GM19351 (cell line): ENCODE results near the gene ITPK1.
A peak's percentile ranks its signal among the peaks of the same experiment; 100 is the strongest.
"Not testable (repeated sequence)": the region's sequence is repeated elsewhere in the genome, so short reads cannot be mapped to it uniquely, and the experiment has no call there.

ENCODE experiments used
- ATAC-seq: cut with Tn5 transposase; IDR thresholded peaks from one replicate; pipeline ENCODE4 v1.9.1; 2021; ENCODE audit warnings: mild to moderate bottlenecking, moderate library complexity; ENCODE audit not compliant: unreplicated experiment

Gene ITPK1

DNA sequence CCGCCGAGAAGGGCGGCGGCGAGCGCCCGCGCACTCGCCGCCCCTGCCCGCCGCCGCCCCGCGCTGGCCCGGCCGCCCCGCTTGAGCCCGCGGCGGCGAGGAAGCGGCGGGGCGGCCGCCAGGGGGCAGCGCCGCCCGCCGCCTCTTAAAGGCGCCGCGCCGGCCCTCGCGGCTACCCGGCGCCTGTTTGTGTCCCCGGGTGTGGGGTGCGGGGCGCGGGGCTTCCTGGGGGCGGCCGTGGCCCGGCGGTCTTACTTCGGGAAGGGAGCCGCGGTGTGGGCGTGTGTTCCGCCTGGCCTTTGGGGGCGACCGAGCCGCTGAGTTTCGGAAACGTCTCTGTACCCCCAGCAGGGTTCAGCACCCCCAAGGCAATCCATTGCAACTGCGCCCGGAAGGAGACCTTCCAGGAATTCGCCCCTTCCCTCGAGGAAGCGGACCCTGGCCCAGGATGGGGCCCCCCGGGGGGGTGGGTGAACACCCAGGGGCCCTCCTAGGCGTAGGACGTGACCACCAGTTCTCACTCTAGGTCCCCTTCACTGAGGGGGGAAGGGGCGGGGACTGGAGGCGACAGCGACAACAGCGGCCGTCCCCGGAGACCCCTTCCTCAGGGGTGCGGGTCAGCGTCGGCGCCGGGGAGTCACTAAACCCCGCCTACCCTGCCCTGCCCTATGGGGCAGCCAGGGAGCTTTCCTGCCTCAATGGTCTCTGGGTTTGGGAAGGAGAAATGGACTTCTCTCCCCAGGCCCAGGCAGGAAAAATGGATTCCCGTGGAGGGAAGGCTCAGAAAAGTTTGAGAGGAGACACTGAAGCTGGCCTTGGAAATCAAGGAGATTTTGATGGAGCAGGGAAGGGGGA, at the start of gene ITPK1:
Gene ITPK1, minus strand, starts transcription at position 105 of the 855 bp plus-strand sequence. CDS start 762 bp downstream, outside the sequence.
- ATAC-seq: peak; percentile 47

DNA sequence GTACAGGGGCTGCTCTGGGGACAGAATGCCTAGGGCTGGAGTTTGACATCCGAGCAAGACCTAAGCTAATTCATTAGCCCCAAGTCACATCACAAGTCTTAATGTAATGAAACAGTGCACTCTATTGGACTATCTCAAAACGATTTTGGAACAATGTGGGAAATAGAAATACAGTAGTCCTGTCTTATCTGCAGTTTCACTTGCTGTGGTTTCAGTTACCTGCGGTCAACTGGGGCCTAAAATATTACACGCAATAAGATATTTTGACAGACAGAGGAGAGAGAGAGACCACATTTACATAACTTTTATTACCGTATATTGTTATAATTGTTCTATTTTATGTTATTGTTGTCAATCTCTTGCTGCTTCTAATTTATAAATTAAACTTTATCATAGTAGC, 47.8 kb upstream of the ITPK1 start:
- ATAC-seq: no peak

DNA sequence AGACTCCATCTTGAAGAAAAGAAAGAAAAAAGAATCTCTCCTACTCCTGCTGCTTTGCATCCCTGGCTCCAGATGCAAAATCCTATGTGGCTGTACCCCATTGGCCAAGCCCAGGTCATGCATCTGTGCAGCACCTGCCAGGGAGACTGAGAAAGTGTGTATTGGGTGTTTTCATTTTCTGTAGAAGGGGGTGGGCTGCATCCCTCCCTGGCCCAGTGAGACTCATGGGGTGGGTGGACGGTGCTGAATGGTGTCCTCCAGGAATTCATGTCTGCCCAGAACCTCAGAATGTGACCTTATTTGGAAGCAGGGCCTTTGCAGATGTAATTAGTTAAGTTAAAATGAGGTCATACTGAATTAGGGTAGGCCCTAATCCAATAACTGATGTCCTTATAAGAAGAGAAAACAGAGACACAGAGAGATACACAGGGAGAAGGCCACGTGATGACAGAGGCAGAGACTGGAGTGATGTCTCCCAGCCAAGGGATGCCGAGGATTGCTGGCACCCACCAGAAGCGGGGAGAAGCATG, 45.8 kb upstream of the ITPK1 start:
- ATAC-seq: no peak

DNA sequence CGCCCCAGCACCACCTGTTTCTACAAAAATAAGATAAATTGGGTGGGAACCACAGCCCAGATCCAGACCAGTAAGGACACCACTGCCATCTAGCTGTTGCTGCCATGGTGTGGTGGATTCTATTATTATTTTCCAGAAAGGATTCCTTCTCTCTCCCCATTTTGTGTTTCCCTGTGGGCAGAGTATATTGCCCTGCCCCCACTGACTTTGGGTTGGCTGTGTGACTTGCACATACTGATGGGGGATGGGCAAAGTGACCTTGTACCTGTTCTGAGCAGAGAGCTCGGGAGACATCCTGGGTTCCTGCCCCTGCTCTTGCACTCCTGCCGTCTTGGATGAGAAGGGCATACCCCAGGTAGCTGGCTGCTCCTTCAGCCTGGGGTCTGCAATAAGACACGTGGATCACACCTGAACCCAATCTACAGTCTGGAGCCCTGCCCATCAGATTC, 44.7 kb upstream of the ITPK1 start:
- ATAC-seq: no peak

DNA sequence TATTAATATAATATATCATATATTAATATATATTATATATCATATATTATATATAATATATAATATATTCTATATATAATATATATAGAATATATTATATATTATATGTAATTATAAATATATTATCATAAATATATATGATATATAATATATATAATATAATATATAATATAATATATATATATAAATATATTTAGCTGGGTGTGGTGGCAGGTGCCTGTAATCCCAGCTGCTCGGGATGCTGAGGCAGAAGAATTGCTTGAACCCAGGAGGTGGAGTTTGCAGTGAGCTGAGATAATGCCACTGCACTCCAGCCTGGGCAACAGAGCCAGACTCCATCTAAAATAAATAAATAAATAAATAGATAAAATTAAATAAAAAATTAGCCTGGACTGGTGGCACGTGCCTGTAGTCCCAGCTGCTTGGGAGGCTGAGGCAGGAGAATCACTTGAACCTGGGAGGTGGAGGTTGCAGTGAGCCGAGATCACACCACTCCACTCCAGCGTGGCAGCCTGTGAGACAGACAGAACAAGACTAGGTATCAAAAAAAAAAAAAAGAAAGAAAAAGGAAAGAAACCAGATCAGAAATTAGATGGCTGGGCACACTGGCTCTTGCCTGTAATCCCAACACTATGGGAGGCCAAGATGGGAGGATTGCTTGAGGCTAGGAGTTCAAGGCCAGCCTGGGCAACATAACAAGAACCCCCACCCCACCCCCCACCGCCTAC, 44.1 kb upstream of the ITPK1 start:
- ATAC-seq: not testable (repeated sequence)

DNA sequence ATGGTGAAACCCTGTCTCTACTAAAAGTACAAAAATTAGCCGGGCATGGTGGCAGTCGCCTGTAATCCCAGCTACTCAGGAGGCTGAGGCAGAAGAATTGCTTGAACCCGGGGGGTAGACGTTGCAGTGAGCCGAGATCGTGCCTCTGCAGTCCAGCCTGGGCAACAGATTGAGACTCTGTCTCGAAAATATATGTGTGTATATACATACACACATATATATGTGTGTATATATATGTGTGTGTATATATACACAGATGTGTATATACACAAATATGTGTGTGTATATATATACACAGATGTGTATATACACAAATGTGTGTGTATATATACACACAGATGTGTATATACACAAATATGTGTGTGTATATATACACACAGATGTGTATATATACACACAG, 42.6 kb upstream of the ITPK1 start:
- not testable (repeated sequence) for ATAC-seq

DNA sequence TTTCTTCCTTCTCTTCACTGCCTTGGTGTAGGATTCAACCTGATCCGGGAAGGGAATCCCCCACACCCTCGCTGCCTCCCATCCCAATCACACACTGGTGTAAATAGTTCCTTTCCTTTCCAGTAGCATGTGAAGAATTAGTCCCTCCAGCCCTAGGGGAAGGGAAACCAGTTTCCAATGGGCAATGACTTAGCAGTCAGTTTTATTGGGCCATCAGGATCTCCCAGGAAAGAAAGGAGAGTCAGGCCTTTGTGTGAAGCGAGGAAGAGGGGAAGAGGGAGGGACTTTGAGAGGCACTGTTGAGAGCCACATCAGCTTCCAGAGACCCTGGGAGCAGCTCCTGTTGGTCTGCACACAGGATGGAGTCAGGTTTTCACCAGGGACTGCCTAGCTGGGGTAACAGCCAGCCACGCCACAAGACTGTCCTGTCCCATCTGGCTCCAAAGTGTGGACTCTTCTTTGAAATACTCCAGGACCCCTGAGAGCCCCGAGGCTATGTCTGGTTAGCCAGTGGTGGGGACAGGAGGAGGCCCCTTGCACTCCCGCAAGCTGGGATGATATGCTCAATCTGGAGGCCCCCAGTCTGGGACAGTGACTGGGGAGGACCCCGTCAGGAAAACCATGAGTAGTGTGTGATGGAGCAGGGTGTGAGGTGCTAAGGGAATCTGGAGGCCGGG, 41.1 kb upstream of the ITPK1 start:
- no peak for ATAC-seq

DNA sequence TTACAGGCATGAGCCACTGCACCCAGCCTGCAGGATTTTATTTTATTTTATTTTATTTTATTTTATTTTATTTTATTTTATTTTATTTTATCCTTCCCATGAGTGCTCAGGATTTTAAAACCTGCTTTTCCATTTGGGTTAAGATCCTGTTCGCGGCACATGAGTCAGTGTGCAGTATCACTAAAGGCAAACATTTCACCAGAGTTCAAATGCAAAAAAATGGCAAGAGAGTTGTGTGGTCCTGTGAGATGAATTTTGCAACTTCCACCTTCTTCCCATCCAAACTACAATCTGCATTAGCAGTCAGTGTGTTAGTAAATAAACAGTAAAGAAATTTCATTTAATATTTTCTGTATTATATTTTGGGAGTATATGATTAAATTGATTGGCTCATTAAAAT, 39.9 kb upstream of the ITPK1 start:
- ATAC-seq: no peak

DNA sequence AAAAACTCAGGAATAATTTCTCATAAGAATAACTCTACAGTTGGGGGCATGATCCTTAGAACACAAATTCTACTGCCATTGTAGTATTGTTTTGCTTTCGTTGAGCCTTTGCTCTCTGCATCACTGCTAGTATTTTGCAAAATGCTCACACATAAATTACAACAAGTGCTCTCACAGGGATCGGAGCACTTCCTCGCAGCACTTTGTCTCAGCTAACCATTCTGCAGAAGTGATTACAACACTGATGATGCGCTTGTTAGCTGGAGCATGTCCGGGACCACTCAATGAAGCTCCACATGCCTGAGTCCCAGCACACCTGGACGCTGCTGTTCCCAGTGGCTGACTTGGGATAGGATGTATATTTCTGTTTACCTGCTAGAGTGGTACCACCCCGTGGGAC, 37.4 kb upstream of the ITPK1 start:
- ATAC-seq: no peak

DNA sequence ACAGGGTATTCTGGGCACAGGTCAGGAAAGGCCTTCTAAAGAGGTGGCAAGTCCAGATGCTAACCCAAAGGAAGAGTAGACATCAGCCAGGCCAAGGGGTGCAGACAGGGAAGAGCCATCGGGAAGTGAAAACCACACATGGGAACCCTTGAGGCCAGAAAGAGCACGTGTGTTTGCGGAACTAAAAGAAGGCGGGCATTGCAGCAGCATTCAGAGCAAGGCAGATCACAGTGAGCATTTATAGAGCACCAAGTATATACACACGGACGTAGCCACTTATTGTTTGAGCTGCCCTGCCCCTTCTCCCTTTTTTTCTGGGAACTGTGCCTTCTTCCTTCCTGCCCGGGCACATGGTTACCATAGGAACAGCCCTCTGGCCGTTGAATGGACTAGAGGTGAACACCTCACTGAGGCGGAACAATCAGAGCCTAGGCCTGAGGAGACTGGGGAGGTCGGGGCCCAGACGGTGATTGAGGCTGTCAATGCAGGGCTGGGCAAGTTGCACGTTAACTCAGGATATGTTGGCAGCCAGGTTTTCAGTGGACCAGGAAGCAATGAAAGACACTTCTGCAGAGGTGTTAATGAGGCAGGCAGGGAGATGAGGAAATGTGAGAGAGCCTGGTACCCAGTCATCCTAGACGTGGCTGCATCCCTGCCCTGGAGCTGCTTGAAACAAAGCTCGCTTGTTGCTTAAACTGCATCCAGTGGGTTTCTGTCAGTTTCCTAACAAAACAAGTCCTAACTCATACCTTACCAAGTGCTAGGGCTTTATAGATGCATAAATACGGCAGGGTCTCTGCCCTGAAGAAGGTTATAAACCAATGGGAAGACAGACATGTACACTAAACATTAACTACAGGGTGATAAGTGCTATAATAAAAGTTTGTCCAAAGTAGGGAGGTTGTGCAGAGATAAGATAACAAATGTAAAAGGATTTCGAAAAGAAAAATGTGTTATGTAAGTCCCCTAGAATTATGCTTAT, 34.8 kb upstream of the ITPK1 start:
- no peak for ATAC-seq

DNA sequence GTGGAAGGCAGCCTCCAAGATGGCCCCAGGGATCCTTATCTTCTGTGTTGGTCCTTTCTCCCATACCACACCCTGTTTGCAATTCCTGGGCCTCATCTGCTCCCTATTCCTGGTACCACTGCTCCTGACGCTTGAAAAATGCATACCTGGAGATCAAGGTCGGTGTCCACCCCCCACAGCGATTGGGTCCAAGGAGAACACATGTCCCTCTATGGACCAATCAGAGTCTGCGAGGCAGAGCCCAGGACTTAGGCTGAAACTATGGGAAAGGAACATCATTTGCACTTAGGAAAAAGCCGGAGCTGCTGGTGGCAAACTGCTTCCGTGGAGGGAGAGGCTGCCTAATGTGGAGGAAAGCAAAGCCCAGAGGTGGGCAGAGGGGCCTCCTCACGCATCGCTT, 33.3 kb upstream of the ITPK1 start:
- no peak for ATAC-seq

DNA sequence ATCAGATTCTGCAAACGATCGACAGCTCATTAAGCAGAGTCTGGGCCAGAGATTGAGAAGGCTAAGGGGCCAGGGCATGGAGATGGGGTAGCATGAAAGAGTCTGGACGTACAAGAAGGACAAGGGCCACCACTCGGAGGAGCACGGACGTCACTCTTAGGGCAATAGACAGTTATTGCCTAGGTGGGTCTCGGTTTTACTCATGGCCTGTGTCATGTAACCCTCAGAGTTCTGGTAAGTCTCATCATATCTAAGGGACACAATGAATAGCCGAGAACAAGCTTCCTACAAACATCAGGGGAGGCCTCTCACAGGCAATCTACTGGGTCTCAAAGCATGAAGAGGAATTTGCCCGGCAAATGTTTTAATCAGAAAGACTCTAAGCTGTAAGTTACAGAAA, 30.4 kb upstream of the ITPK1 start:
- ATAC-seq: peak; percentile 87

DNA sequence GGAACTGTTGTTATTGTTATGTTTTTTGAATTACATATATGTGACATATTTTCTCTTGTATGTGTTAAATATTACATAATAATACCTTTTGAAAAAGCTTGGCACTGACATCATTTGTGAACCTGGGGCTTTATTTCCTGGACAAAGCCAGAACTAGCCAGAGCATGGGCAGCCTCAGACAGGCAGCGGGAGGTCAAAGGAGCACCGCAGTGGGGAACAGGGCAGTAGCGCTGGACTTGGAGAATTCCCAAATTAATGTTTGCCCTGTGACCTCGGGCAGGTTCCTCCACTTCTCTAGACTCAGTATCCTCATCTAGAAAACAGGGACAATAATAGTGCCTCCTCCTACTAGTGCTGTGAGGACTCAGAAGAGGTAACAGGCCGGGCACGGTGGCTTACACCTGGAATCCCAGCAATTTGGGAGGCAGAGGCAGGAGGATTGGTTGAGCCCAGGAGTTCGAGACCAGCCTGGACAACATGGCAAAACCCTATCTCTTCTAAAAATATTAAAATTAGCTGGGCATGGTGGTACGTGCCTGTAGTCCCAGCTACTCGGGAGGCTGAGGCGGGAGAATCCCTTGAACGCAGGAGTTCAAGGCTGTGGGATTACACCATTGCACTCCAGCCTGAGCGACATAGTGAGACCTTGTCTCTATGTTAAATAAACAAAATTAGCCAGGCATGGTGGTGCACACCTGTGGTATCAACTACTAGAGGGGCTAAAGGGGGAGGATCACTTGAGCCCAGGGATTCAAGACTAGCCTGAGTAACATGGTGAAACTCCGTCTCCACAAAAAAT, 27.3 kb upstream of the ITPK1 start:
- no peak for ATAC-seq

DNA sequence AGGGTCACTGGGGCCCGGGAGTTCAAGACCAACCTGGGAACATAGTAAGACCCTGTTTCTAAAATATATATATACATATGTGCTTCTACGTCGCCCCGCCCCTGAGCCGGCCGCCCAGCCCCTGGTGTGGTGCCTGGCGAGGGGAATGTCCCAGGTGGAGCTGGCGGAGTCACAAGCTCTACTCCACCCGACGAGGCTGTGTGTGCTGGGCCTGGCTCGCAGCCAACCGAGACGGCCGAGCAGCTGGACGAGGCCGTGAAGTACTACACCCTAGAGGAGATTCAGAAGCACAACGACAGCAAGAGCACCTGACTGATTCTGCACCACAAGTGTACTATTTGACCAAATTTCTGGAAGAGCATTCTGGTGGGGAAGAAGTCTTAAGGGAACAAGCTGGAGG, 22.1 kb upstream of the ITPK1 start:
- no peak for ATAC-seq

DNA sequence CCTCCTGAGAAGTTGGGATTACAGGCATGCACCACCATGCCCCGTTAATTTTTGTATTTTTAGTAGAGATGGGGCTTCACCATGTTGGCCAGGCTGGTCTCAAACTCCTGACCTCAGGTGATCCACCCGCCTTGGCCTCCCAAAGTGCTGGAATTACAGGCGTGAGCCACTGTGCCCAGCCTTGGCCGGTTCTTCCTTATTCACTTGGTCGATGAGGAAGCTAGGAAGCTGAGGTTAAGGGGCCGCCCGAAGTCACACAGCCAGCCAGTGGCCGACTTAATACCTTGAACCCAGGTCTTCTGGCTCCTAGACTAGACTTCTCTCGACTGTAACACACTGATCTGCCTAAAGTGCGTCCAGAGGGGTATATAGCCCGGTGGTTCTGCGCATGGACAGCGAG, 20.8 kb upstream of the ITPK1 start:
- not testable (repeated sequence) for ATAC-seq

DNA sequence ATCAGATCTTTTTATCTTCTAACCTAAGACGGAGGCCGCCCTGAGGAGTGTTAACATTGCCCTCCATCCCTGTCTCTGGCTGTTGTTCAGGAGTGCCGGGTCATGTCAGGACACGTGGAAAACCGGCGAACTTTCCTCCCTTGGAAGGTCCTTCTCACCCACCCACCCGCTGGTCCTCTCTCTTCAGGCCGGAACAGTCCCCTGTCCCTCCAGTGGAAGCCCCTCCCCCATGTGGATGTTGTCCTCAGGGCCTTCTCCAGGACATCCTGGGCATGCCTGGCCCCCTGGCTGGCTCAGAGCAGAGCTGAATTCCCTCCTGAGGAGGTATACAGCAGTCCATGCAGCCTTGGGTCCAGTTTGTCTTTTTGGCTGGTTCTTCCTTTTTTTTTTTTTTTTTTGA, 20.3 kb upstream of the ITPK1 start:
- no peak for ATAC-seq

DNA sequence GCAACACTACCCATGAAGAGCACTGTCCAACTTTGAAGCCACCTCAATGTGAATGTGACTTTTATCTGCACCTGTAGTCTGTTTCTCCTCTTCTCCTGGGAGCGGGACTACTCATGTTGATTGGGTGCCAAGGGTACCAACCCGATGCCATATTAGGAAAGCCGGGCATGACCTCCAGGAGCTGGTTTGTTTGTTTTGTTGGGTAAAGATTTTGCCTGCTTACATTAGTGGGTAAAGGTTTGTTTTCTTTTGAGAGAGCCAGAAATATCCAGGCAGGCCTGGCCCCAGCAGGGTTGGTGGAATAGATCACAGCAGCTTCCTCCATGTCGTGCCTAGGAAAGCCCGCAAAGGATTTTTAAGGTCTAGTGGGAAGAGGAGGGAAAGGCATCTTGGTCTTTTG, 19.7 kb upstream of the ITPK1 start:
- no peak for ATAC-seq

DNA sequence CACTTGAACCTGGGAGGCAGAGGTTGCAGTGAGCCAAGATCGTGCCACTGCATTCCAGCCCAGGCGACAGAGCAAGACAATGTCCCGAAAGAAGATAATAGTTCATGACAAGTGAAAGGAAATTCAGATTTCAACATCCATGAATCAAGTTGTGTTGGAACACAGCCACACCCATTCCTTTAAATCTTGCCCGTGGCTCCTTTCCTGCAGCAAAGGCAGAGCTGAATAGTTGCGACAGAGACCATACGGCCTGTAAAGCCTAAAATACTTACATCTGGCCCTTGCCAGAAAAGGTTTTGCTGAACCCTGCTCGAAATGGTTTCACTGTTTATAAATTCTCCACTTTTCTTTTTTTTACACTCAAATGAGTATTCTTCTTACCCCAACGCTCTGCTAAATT, 17.7 kb upstream of the ITPK1 start:
- ATAC-seq: no peak

DNA sequence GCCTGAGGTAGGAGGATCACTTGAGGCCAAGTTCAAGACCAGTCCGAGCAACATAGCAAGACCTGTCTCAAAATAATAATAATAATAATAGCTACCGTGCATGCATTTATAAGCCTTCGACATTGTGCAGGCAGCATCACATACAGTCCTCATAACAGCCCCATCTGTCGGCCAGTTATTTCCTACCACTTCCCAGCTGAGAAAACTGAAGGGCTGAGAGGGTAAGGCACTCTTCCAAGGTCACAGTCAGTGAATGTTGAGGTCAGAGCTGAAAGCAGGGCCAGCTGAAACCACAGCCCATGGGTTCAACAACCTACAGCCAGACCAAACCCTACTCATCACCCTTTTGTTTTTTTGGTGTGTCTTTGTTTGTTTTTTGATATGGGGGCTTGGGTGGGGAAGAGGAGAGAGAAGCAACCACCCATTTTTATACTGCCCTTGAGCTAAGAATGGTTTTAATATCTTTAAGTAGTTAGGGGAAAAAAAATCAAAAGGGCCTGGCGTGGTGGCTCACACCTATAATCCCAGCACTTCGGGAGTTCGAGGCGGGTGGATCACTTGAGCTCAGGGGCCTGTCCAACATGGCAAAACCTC, 16.8 kb upstream of the ITPK1 start:
- ATAC-seq: no peak
